Measurements from ENCODE around the gene ZFPL1. TPM values are rescaled to one million over a fixed set of nuclear protein-coding genes. Genes with fewer than 3 reads are reported as not detected.
A peak's percentile ranks its signal among the peaks of the same experiment; 100 is the strongest.

Gene ZFPL1
- total RNA-seq, 2 donors from 2014 or later, result 26.7 to 38.4 TPM

- H3K36me3 ChIP-seq, result no peaks in the 10 kb centered on the region
- no peak overlapping the region for H3K27ac ChIP-seq
- no peaks in the 10 kb centered on the region for H3K27me3 ChIP-seq
- H3K9me3 ChIP-seq, result no peaks in the 10 kb centered on the region
- TF ChIP-seq CTCF (IDR thresholded peaks at IDR 0.05), result no peak
- no peak for DNase-seq (ENCODE audit: low spot score)
- H3K4me3 ChIP-seq, result no peak overlapping the region
- H3K4me1 ChIP-seq, result peaks cover 0 to 9% of the 10 kb centered on the region in 2 donors
Observed at GRCh38 chr11:65078786-65079342, 5.2 kb upstream of the ZFPL1 start.

- Histone ChIP-seq H3K27ac (peak overlapping the region; percentile 90 to 93), H3K4me1 (peaks cover 0 to 24% of the 10 kb centered on the region in 2 donors), H3K4me3 (peak overlapping the region; percentile 91 to 92), H3K27me3 (no peaks in the 10 kb centered on the region), H3K9me3 (no peaks in the 10 kb centered on the region), H3K36me3 (peaks cover 16% of the 10 kb centered on the region)
- TF ChIP-seq CTCF (IDR thresholded peaks at IDR 0.05), result no peak
- DNase-seq (ENCODE audit: low spot score), result no peak
Observed at GRCh38 chr11:65083134-65083833, 738 bp upstream of the ZFPL1 start.

GRCh38 chr11:65084598-65085375, 765 bp downstream of the ZFPL1 start:
- DNase-seq (ENCODE audit: low spot score), result no peak
- Histone ChIP-seq H3K36me3 (peaks cover 24% of the 10 kb centered on the region), H3K4me1 (peaks cover 0 to 24% of the 10 kb centered on the region in 2 donors), H3K4me3 (peak overlapping the region; percentile 91 to 92), H3K9me3 (no peaks in the 10 kb centered on the region), H3K27me3 (no peaks in the 10 kb centered on the region), H3K27ac (peak overlapping the region; percentile 90 to 93)
- no peak for TF ChIP-seq CTCF (IDR thresholded peaks at IDR 0.05)

GRCh38 chr11:65085446-65085845, 1.4 kb downstream of the ZFPL1 start:
- H3K4me3 ChIP-seq, result no peak overlapping the region

GRCh38 chr11:65086809-65087208, 2.8 kb downstream of the ZFPL1 start:
- no peaks in the 10 kb centered on the region for H3K27me3 ChIP-seq
- H3K4me3 ChIP-seq, result no peak overlapping the region

More at GRCh38 chr11:65085446-65085845, 1.4 kb downstream of the ZFPL1 start:
- no peak for TF ChIP-seq CTCF (IDR thresholded peaks at IDR 0.05)
- no peak for DNase-seq (ENCODE audit: low spot score)
- H3K27me3 ChIP-seq, result no peaks in the 10 kb centered on the region
- peaks cover 24% of the 10 kb centered on the region for H3K36me3 ChIP-seq
- H3K9me3 ChIP-seq, result no peaks in the 10 kb centered on the region
- H3K27ac ChIP-seq, result no peak overlapping the region
- peaks cover 0 to 24% of the 10 kb centered on the region in 2 donors for H3K4me1 ChIP-seq

More at GRCh38 chr11:65086809-65087208, 2.8 kb downstream of the ZFPL1 start:
- peaks cover 0 to 24% of the 10 kb centered on the region in 2 donors for H3K4me1 ChIP-seq
- no peak for DNase-seq (ENCODE audit: low spot score)
- H3K36me3 ChIP-seq, result peaks cover 24% of the 10 kb centered on the region
- no peak for TF ChIP-seq CTCF (IDR thresholded peaks at IDR 0.05)
- no peak overlapping the region for H3K27ac ChIP-seq
- no peaks in the 10 kb centered on the region for H3K9me3 ChIP-seq
